ENCODE measurements around the gene POPDC3.

GRCh38 chr6:105191351-105191750, 11.5 kb upstream of the POPDC3 start:
- TF ChIP-seq POLR2AphosphoS5 (IDR thresholded peaks at IDR 0.05) (no peak), POLR2A (IDR thresholded peaks at IDR 0.05) (no peak), CTCF (IDR thresholded peaks at IDR 0.05) (no peak)

All from transverse colon (tissue), 4 donors.